Neural cell (in vitro differentiated cells): ENCODE measurements around the gene SULT1B1.

Source experiments
- CTCF ChIP-seq: fragments of 450-650 bp; IDR thresholded peaks from 2 replicates; pipeline ENCODE4 v1.5.1; 2014; ENCODE audit warnings: antibody characterized with exemption, mild to moderate bottlenecking, moderate library complexity; ENCODE audit not compliant: poor library complexity, severe bottlenecking
- EP300 ChIP-seq: fragments of 450-650 bp; conservative IDR thresholded peaks from 2 replicates; pipeline ENCODE4 v1.6.1; 2014; ENCODE audit warnings: antibody characterized with exemption, mild to moderate bottlenecking, moderate library complexity; ENCODE audit not compliant: poor library complexity, severe bottlenecking
- EZH2 ChIP-seq: fragments of 200-600, 300-800 bp; shearing (Covaris generic), sonication (generic); IDR thresholded peaks from 2 replicates; pipeline ENCODE4 v1.6.1; 2014; ENCODE audit warnings: antibody characterized with exemption, low read length, borderline replicate concordance, mild to moderate bottlenecking; ENCODE audit not compliant: insufficient read depth, poor library complexity, severe bottlenecking
- MXI1 ChIP-seq: fragments of 450-650 bp; conservative IDR thresholded peaks from 2 replicates; pipeline ENCODE4 v1.6.1; 2014; ENCODE audit warnings: antibody characterized with exemption, mild to moderate bottlenecking; ENCODE audit not compliant: poor library complexity, severe bottlenecking
- POLR2AphosphoS5 ChIP-seq: IDR thresholded peaks from 2 replicates; pipeline ENCODE4 v1.6.1; 2012
- RAD21 ChIP-seq: fragments of 450-650 bp; conservative IDR thresholded peaks from 2 replicates; pipeline ENCODE4 v1.6.1; 2014; ENCODE audit warnings: antibody characterized with exemption, mild to moderate bottlenecking, moderate library complexity
- SMC3 ChIP-seq: fragments of 450-650 bp; conservative IDR thresholded peaks from 2 replicates; pipeline ENCODE4 v1.6.1; 2014; ENCODE audit warnings: antibody characterized with exemption, mild to moderate bottlenecking, moderate library complexity; ENCODE audit not compliant: poor library complexity

- no peak for TF ChIP-seq SMC3
- no peak for TF ChIP-seq POLR2AphosphoS5
- TF ChIP-seq CTCF, result no peak
- no peak for TF ChIP-seq EP300
- TF ChIP-seq EZH2, result no peak
- no peak for TF ChIP-seq MXI1
- TF ChIP-seq RAD21, result no peak
Measured at GRCh38 chr4:69701696-69702095, 58.7 kb downstream of the SULT1B1 start.
